ENCODE results near the gene SMS.
A peak's percentile ranks its signal among the peaks of the same experiment; 100 is the strongest.
"Not testable (repeated sequence)": the region's sequence is repeated elsewhere in the genome, so short reads cannot be mapped to it uniquely, and the experiment has no call there.

The SMS gene

DNA sequence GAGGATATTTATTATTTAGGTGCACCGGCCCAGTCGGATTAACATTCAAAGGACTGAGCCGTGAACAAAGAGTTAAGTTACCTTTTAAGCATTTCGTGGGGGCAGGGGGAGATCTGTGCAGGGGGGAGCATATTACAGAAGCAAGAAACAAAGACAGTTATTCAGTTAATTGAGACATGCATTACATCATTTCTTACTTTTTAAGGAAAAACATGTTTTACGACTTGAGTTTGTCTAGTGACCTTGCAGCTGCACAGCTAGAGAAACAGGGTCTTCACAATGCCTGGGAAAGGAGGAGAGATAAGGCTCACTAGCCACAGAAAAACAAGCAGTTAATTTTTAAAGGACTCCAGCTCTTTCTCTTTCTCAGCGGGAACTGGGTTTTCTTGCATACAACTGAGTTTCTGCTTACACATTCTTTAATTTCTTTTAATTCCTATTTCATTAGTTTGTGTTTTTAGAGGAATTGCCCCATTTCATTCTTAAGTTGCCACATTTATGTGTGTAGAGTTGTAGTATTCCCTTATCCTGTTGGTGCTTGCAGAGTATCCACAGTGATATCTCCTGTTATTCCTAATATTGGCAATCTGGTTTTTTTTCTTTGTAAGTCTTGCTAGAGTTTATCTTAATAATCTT lies 12.8 kb downstream of the SMS start:
- DNase-seq = not testable (repeated sequence)

DNA sequence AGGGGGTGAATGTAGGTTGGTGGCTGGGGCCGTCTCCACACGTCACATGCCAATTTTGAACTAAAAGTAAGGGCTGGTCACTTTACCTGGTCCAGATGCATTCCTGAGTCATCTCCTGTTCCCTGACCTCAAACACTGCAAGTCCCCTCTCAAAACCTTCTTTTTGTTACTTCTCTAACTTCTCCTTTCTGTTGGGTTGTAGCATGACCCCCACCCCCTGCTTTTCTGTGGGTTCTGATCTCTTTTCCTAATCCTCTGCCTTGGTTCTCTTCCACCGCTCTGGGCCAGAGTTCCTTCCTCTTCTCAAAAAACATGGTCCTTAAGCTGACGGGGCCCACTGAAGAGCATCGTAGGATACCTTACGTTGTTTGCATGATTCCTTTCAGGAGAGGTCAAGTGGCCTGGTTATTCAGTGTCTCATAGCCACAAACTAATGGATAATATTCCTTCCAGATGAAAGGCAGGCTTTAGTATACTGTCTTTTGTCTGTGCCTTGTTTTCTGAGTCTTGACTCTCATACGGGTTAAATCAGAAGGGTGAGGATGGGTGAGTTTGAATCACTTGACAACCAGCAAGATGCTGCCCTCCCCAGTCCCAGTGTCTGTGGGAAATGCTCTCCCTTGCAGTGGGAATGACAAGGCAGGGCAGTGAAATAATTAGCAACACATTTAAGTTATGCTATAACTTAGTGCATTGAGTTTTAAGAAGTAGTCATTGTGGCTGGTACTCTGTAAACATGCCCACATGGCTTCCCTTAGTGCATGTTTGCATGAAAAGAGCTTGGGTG lies 15.1 kb downstream of the SMS start:
- DNase-seq = no peak

DNA sequence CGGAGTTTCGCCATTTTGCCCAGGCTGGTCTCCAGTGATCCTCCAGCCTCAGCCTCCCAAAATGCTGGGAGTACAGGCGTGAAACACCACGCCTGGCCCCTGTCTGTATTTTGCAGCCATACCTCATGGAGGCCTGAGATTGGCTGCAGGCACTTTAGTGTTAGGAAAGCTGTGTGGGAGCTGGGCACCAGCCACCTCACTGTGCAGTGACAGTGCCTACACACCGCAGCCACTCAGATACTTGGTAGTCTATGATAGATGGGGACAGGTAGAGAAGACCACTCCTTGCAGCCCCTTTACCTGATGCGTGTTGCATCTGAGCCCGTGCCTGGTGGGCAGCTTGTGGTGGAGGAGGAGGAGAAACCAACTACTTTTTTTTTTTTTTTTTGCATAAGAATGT lies 16.3 kb downstream of the SMS start:
- no peak for DNase-seq

DNA sequence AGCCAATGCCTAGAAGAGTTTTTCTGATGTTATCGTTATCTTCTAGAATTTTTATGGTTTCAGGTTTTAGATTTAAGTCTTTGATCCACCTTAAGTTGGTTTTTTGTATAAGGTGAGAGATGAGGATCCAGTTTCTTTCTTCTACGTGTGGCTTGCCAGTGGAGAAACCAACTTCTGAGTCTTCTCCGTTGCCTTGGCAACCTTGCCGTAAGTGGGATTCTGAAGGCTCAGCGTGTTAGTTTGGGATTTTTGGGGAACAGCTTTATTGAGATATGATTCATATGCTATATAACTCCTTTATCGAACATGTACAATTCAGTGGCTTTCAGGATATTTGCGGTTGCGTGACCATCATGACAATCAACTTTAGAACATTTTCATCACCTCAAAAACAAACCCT lies 17.7 kb downstream of the SMS start:
- no peak for DNase-seq

DNA sequence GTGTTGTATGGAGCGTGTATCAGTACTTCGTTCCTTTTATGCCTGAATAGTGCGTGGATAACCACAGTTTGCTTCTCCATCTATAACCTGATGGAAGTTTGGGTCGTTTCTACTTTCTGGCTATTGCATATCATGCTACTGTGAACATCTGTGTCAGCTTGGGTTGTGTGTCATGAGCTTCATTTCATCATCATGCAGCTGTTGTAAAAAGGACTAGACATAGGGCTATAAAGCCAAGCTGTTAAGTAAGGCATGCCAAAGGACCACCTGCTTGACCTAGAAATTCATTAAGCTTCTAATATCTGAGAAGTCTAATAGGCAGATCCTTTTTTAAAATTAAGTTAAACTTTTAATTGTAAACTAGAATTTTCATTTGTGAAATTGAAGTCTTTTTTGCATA lies 18.4 kb downstream of the SMS start:
- DNase-seq = no peak

DNA sequence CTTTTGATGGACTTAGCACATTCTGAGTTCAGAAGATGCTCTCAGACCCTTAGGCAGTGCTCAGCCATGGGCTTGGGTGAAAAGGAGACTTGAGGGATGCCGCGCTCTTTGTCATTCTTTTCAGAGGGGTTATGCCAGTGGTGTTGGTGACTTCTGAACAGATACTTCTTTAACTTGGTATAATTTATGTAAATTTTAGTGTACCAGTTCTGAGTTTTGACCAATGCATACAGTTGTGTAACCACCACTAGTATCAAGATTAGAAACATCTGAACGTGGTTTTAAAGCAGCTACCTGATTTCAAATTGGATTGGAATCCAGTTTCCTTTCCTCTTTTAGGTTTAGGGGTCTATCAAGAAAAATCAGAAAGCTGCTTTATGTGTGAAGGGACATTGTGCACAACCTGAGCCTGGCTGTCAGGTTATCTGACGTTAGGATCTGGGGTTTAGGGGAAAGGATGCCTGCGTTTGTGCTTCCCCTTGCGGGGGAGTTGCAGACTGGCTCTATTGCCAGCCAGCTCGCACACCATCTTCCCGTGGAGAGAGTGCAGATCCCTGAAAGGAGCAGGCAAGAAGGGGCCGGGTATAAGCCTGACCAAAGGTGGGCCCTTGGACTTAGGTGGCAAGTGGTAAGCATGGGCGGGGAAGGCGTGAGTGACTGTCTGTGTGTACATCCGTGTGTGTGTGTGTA lies 19.0 kb downstream of the SMS start:
- no peak for DNase-seq

DNA sequence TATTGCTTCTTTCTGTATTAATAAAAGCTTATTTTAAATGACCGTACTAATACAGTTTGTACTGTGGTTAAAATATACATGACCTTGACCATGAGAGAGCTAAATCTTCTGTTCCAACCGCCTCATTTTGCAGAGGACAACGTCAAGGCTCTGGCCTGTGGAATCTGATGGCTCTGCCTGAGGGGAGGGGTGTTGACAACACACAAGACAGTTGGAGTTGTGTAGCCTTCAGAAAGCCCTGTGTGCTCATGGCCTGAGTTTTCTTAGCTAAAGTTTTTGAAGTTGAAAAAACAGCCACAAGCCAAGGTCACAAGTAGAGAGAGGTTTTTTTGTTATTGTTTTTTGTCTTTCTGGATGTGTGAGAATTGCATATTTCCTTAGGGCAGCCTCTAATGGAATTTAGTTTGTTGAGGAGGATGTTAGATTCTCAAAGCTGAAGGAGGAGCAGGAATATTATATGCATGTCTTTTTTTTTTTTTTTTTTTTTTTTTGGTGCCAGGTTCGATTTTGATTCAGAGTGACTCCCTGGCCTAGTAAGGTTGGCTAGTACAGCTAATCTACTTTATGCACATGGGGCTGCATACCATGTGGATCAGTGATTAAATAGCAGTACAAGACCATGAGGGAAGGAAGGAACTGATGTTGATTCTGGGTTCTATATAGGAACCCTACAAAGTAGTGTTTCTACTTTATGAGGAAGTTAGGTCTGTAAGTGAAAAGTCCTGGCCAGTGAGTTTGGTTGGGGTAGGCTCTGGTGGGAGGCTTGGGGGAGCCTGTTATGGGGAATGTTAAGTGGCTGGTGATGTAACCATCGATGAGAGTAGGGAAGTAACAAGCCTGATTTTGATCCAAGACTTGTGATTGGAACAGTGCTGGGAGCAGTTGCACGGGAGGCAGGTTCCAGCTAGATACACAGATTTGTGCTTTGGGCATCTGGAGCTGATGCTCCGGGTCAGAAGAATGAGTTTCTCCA lies 20.3 kb downstream of the SMS start:
- no peak for DNase-seq

DNA sequence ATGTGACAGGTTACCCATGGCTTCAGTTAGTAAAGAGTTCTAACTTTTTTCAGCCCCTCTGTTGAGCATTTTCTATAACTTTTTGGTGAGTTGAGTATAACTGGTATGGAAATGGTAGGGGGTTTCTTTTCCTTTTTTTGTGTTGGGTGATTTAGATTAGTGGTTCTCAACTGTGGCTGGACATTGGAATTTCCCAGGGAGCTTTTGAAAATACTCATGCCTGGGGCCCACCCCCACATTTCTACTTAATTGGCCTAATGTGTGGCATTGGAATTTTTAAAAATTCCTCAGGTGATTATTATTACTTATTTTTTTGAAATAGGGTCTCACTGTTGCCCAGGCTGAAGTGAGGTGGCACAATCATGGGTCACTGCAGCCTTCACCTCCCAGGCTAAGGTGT lies 21.9 kb downstream of the SMS start:
- DNase-seq = no peak

DNA sequence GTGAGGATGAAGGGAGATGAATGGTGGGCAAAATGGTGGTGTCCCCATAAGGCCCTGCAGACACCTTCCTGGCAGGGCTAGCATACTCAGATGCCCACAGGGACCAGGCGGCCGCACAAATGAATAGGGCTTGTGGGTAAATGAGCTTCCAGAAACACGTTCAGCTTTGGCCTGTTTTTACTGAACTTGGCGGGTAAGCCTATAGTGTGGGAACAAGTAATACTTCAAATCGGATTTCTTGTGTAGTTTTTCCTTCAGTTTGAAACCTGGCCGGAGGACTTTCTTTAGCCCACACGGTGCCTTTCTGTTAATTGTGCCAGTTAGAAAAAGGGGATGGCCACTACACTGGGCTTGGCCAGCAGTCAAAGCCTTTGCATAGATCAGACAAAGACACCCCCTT lies 22.8 kb downstream of the SMS start:
- DNase-seq = no peak

DNA sequence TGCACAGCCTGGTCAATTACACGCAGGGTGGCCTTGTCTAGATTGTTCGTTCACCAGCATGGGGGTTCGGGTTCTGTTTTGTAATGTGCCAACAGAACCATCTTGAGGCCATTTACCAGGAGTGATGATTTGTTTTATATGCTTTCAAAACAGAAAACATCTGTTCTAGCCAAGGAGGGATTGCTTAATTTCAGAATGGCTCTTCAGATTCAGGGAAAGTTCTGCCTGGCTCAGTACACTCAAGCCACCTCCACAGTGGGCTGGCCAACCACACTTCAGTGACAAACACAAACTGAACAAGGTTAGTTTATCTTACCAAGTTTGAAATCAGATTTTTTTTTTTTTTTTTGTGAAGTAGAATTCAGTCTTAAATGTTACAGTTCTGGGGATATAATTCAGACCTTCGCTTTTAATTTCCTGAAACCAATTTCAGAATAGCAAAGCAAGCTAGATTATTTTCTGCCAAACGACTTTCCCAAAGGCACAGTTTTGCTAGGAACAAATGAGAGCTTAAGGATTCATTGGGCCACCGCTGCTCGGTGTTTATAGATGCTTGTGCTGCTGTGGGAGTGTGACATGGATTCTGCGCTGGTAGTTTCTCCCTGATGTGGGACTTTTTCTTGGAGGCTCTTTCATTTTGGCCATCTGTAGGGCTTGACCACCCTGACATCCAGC lies 23.4 kb downstream of the SMS start:
- DNase-seq = no peak

DNA sequence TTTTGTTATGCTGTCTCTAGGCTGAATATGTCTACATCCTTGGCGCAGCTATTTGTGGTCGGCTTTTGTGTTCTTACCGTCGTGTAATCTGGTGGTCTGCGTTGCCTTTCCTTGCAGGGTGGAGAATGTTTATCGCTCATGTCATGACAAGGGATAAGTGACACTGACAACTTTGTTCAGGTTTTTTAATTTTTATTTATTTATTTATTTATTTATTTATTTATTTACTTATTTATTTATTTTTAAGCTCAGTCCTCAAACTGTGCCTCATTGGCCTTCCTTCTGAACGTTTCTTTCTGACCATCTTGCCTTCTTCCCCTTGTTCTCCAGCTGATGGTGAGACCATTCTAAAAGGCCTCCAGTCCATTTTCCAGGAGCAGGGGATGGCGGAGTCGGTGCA lies 26.4 kb downstream of the SMS start:
- DNase-seq = no peak

DNA sequence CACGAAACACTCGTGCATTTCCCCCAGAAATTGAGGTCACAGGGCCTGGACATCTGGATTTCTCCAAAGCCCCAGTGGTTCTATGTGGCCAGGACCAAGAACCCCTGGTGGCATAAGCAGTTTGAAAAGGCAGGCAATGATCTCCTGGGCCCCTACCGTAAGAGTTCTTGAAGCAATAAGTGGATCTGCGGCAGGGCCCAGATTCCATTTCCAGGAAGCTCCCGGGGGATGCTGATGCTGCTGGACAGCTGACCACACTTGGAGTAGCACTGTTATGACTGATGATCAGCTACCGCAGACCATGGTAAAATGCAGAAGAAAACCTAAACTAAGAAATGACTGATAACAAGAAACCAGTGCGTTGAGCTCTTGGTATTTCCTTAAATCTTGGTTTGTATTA lies 27.8 kb downstream of the SMS start:
- no peak for DNase-seq

DNA sequence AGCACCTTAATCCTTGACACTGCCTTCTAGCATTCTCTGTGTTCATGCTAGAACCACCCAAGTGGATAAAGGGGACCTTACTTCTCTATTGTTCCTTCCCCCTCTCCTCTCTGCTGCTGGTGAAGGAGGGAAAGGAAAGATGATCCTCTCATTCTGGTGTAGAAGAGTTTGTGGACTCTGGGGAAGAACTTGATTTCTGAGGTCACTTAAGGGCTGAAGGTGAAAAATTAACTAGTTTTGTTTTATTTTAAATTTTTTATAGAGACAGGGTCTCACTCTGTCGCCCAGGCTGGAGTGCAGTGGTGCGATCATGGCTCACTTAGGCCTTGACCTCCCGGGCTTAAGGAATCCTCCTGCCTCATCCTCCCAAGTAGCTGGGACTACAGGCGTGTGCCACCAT lies 29.8 kb downstream of the SMS start:
- DNase-seq = no peak

DNA sequence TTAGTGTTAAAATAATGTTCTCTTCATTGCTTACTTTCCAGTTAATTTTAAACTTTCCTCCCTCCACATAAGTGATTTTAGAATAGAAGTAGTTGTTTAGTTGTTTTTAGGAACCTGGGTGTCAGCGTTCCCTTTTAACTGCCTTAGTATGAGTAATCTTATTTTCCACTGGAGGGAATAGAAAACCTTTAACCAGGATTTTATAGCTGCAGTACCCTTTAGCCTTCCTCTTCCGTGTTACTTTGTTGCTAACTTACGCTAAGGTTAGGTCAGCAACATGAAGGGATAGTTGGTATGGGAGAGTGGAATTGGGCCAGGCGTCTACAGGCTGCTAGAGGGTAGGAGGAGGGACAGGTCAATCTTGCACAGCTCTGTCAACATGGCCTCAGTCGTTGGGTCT lies 31.5 kb downstream of the SMS start:
- no peak for DNase-seq

DNA sequence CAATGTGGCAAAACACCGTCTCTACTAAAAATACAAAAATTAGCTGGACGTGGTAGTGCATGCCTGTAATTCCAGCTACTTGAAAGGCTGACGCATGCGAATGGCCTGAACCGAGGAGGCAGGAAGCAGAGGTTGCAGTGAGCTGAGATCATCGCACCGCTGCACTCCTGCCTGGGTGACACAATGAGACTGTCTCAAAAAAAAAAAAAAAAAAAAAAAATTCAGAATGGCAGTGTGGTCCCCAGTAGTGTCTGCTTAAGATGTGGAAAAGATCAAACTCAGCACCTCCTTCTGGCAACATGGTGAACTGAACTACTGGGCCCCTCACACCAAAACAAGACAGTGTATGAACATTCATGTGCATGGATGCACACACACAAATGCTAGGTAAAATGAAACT lies 32.2 kb downstream of the SMS start:
- DNase-seq = peak; percentile 35

DNA sequence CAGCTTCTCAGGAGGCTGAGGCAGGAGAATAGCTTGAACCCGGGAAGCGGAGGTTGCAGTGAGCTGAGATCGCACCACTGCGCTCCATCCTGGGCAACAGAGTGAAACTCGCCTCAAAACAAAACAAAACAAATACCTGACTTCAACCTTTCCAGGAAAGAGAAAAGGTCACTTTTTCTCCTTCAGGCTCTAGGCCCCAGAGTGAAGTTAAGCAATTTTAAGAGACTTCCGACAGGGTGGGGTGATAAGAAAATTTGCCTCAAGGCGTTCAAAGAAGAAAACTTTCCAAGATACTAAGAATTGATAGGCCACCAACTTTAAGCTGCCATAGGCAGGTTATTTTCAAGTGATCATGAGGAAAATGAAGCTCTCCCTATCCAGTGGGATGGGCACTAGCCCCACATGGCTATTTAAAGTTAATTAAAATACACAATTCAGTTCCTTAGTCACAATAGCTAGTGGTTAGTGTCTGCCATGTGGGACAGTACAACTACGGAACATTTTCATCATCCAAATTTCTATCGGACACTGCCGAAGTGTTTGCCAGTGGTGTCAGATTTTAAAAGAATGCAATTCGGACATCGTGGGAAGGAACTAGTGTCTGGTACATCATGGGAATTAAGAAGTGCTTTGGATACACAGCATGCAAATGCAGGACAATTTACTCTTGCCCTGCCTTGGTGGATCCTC lies 33.0 kb downstream of the SMS start:
- DNase-seq = no peak

DNA sequence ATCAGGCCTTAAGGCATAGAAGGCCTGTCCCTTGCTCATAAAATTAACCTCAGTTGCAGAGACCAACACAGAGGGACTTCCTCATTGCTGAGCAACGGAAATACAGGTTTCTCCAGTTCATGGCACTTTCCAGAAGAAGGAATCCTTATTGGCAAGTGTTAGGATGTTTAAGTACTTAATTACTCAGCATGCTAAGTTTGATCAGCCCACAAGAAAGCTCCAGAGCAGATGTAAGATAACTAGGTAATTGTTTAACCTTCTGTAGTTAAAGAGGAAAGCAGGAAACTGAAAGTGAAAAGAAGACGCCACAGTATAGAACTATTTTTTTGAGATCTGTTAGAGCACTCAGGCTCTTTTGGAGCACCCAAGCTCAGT lies 33.5 kb downstream of the SMS start:
- no peak for DNase-seq

DNA sequence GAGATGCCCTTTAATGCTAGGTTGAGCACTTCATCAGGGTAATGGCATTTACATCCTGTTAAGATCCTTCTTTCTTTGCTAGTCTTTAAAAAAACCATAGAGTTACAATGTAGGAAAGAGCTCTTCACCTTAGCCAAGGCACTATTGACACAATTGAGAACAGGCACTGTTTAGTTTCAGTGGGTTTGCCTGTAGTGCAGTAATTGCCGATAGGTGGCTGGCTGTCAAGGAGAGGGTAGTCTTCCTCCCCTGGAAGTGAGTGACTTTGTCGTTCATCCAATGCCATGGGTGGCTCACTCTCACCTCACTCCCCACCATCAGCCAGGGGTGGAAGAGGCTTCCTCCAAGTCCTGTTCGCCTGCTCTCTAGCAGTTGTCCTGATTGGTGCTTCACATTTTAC lies 34.7 kb downstream of the SMS start:
- DNase-seq = no peak

DNA sequence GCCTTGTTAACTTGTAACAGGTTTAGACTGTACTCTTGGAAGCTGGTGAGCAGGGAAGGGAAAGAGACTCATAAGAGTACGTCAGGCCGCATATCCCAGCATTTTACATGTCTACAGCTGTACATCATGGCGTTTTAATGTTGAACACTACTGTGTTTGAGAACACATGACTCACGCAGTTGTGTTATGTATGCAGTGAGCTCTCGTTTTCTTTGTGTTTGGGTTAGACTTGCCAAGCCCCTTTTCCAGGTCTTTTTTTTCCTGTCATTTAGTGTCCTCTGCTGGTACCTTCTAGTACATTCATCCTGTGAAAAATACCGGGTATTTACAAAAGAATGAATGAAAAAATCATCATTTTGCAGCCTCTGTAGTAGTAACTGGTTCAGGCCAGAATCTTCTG lies 35.3 kb downstream of the SMS start:
- no peak for DNase-seq

DNA sequence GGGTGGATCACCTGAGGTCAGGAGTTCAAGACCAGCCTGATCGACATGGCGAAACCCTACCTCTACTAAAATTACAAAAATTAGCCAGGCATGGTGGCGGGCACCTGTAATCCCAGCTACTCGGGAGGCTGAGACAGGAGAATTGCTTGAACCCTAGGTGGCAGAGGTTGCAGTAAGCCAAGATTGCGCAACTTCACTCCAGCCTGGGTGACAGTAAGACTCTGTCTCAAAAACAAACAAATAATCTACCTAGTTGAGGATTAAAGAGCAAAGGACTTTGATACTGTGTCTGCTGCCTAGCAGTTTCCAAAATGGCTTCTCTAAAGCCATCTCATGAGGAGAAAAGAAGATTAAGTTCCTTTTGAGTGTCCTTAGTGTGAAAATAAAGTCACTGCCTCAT lies 37.8 kb downstream of the SMS start:
- no peak for DNase-seq

DNA sequence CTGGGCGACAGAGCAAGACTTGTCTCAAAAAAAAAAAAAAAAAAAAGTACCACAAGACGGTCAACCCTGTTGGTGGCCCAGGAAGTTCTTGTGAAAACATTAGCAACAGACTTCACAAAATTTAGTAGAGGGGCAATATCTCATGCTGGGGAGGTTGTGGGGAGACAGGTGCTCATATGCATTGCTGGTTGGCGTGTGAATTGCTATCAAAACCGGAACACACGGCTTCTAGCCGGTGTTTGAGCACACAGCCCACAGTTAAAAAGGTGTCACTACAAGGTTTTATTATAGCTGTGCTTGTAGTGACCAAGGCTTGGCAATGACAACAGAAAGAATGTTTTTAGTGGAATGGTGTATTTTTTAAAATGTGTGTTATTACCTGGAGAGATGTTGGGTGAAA lies 41.8 kb downstream of the SMS start:
- no peak for DNase-seq

DNA sequence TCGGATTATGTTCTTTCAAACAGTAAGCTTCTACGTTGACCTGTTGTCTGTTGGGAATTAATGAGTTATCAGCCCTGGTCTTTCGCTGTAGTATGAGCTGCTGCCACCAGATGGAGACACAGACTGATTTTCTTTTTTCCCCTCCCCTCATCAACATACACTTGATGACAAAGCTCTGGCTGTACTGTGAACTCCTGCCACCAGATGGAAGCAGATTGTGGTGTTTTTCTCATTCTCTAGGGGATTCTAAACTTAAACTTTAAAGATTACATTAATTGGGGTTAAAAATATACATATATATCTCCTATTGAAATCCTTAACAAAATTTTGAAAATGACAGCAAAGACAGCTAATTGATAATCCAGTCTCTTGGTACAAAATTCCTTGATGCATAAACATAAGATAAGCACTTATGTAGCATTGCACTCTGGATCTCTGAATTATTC lies 44.8 kb downstream of the SMS start:
- peak; percentile 67 for DNase-seq

All from activated naive CD4-positive, alpha-beta T cell treated with Interleukin-2 at 50 U/mL for 16 hours (primary cell).